K562 (cell line): Measurements from ENCODE around the gene NR1H3. TPM values are rescaled to one million over a fixed set of nuclear protein-coding genes. Genes with fewer than 3 reads are reported as not detected.

Source experiments
- ATAC-seq: fragments of 200-7000 bp; cut with Tn5 transposase; 3 replicates; pipeline ENCODE4 v1.9.1; 2020; ENCODE audit warnings: moderate library complexity
- BruUV-seq: library from RNA; stranded (reverse); fragments of 400-500 nt; replicated peaks from 2 replicates; lab custom pipeline; 2021; lab: Mats Ljungman, UMichigan
- CTCF ChIA-PET: fragments of 300-600 bp; formaldehyde crosslinking; extraction: SDS; loops from one replicate; lab custom pipeline; 2021; ENCODE audit warnings: low intra/inter-chr PET ratio; lab: Yijun Ruan, JAX
- POLR2A ChIA-PET: fragments of 300-600, 350-650 bp; sonication (Branson Sonifier 250); formaldehyde crosslinking; extraction: SDS; loops from one replicate; lab custom pipeline; 2021; ENCODE audit warnings: antibody characterized with exemption, inconsistent platforms; lab: Yijun Ruan, JAX
- DNase-seq, 4 experiments: peaks; one replicate each; pipeline versions ENCODE4 v3.0.0 to v3.0.0-alpha.2; 2011 to 2018; ENCODE audit warnings: low spot score in 3 of 4, mixed read lengths in 3 of 4; ENCODE audit errors: extremely low read depth in 1 of 4
- FAIRE-seq: peaks from 2 replicates; lab custom pipeline; 2011; peaks lifted over from hg19 to GRCh38; lab: Jason Lieb, UNC
- H2AFZ ChIP-seq: 2 replicates; pipeline ENCODE4 v1.6.0; 2011; ENCODE audit warnings: low read depth, low read length, control low read depth, inconsistent platforms
- H3K27ac ChIP-seq: fragments of 200-600 bp; 3 replicates; pipeline ENCODE4 v1.8.0; 2011; ENCODE audit warnings: low read depth, mild to moderate bottlenecking, control low read depth, inconsistent platforms, low read length, moderate library complexity, mixed read lengths; ENCODE audit errors: extremely low read depth
- H3K27me3 ChIP-seq, 2 experiments: fragments of 300-600 bp in 1 of 2; 2 replicates in 1 of 2; 3 replicates in 1 of 2; pipeline versions ENCODE4 v1.6.0 to v1.8.0; 2011; ENCODE audit warnings: inconsistent platforms in 2 of 2, low read length in 2 of 2, mild to moderate bottlenecking in 1 of 2, mixed read lengths in 1 of 2, moderate library complexity in 1 of 2; ENCODE audit not compliant: control insufficient read depth in 2 of 2, insufficient read depth in 2 of 2
- H3K36me3 ChIP-seq: fragments of 300-600 bp; 3 replicates; pipeline ENCODE4 v1.8.0; 2011; ENCODE audit warnings: mild to moderate bottlenecking, low read length, inconsistent platforms; ENCODE audit not compliant: control insufficient read depth, insufficient read depth
- H3K4me1 ChIP-seq, 2 experiments: fragments of 200-600 bp in 1 of 2; replicated peaks in 1 of 2; 2 replicates in 1 of 2; 3 replicates in 1 of 2; pipeline versions ENCODE4 v1.5.1 to v1.8.0; 2011; ENCODE audit warnings: inconsistent platforms in 2 of 2, low read length in 2 of 2, mild to moderate bottlenecking in 1 of 2, mixed read lengths in 1 of 2, moderate library complexity in 1 of 2; ENCODE audit not compliant: control insufficient read depth in 2 of 2, insufficient read depth in 2 of 2
- H3K4me2 ChIP-seq: 2 replicates; pipeline ENCODE4 v1.6.1; 2011; ENCODE audit warnings: low read length, control low read depth, inconsistent platforms, mixed read lengths; ENCODE audit not compliant: insufficient read depth
- H3K4me3 ChIP-seq: fragments of 200-600 bp; sonication (generic), shearing (Covaris generic); 2 replicates; pipeline ENCODE4 v1.5.1; 2016; ENCODE audit warnings: control low read depth, inconsistent platforms
- H3K79me2 ChIP-seq: fragments of 200-600 bp; 3 replicates; pipeline ENCODE4 v1.8.0; 2011; ENCODE audit warnings: low read length, inconsistent platforms; ENCODE audit not compliant: control insufficient read depth, insufficient read depth
- H3K9ac ChIP-seq, 2 experiments: 2 replicates each; pipeline versions ENCODE4 v1.6.0 to v1.6.1; 2011; ENCODE audit warnings: low read depth in 2 of 2, low read length in 2 of 2, control low read depth in 1 of 2, inconsistent platforms in 1 of 2, mild to moderate bottlenecking in 1 of 2, mixed read lengths in 1 of 2; ENCODE audit not compliant: insufficient read depth in 1 of 2
- H3K9me1 ChIP-seq: one replicate; pipeline ENCODE4 v1.6.0; 2011; ENCODE audit warnings: inconsistent platforms, mild to moderate bottlenecking, low read length, moderate library complexity; ENCODE audit not compliant: control insufficient read depth, insufficient read depth
- H3K9me3 ChIP-seq: replicated peaks from 2 replicates; pipeline ENCODE4 v1.5.1; 2011; ENCODE audit warnings: low read depth, low read length, inconsistent platforms; ENCODE audit not compliant: control insufficient read depth, insufficient read depth
- H4K20me1 ChIP-seq: replicated peaks from 2 replicates; pipeline ENCODE4 v1.6.1; 2011; ENCODE audit warnings: low read length, inconsistent platforms, mixed read lengths; ENCODE audit not compliant: control insufficient read depth, insufficient read depth
- ATF3 ChIP-seq, 2 experiments: fragments of 450-650 bp in 1 of 2; sonication (generic) in 1 of 2; formaldehyde crosslinking in 1 of 2; IDR thresholded peaks in 1 of 2; conservative IDR thresholded peaks in 1 of 2; 2 replicates each; pipeline versions ENCODE4 v1.6.1 to v1.8.1; 2016 to 2023; ENCODE audit warnings: mild to moderate bottlenecking in 2 of 2, moderate library complexity in 2 of 2, inconsistent platforms in 1 of 2, missing genetic modification reagents in 1 of 2
- CEBPB ChIP-seq: fragments of 450-650 bp; IDR thresholded peaks from 2 replicates; pipeline ENCODE4 v1.6.1; 2016; ENCODE audit warnings: missing genetic modification characterization, missing compliant biosample characterization
- CEBPG ChIP-seq, 3 experiments: fragments of 200-800 bp in 1 of 3; sonication (Bioruptor generic) in 1 of 3; sonication (generic) in 1 of 3; formaldehyde crosslinking in 1 of 3; IDR thresholded peaks in 2 of 3; conservative IDR thresholded peaks in 1 of 3; 2 replicates each; pipeline versions ENCODE4 v1.6.1 to v1.8.0; 2016 to 2022; ENCODE audit warnings: missing compliant biosample characterization in 2 of 3, missing genetic modification characterization in 2 of 3, mild to moderate bottlenecking in 1 of 3, missing genetic modification reagents in 1 of 3
- ESRRA ChIP-seq: fragments of 450-650 bp; IDR thresholded peaks from 2 replicates; pipeline ENCODE4 v1.6.1; 2014; ENCODE audit warnings: low read depth, mild to moderate bottlenecking, moderate library complexity, borderline replicate concordance
- L3MBTL2 ChIP-seq: fragments of 450-650 bp; IDR thresholded peaks from 2 replicates; pipeline ENCODE4 v1.6.1; 2016; ENCODE audit warnings: mild to moderate bottlenecking, moderate library complexity
- NFIC ChIP-seq: fragments of 450-650 bp; IDR thresholded peaks from 2 replicates; pipeline ENCODE4 v1.6.1; 2017; ENCODE audit warnings: mild to moderate bottlenecking, inconsistent platforms
- NR2C2 ChIP-seq, 2 experiments: fragments of 200-800 bp in 1 of 2; sonication (Bioruptor generic) in 1 of 2; sonication (generic) in 1 of 2; formaldehyde crosslinking in 1 of 2; IDR thresholded peaks; 2 replicates each; pipeline versions ENCODE4 v1.6.1 to v1.8.0; 2016 to 2022; ENCODE audit warnings: mild to moderate bottlenecking in 1 of 2, missing compliant biosample characterization in 1 of 2, missing genetic modification characterization in 1 of 2, missing genetic modification reagents in 1 of 2
- PHB2 ChIP-seq: fragments of 450-650 bp; IDR thresholded peaks from 2 replicates; pipeline ENCODE4 v1.6.1; 2017; ENCODE audit warnings: low read depth
- RAD51 ChIP-seq: fragments of 450-650 bp; IDR thresholded peaks from 2 replicates; pipeline ENCODE4 v1.7.1; 2016; ENCODE audit warnings: low read depth, mild to moderate bottlenecking, borderline replicate concordance
- SIX5 ChIP-seq, 2 experiments: IDR thresholded peaks; 2 replicates each; pipeline ENCODE4 v1.6.1; 2011; ENCODE audit warnings: low read length in 2 of 2, borderline replicate concordance in 1 of 2, low read depth in 1 of 2, mild to moderate bottlenecking in 1 of 2, moderate library complexity in 1 of 2; ENCODE audit not compliant: insufficient read depth in 1 of 2
- TAF7 ChIP-seq: fragments of 450-650 bp; IDR thresholded peaks from 2 replicates; pipeline ENCODE4 v1.6.1; 2016; ENCODE audit warnings: missing genetic modification characterization, missing compliant biosample characterization
- WGBS: fragments of 100-300 bp; shearing (Covaris generic); methylation state at CpG from one replicate; pipeline ENCODE4 v1.1.6; 2016; ENCODE audit warnings: low coverage, mixed read lengths; ENCODE audit not compliant: insufficient coverage; ENCODE audit errors: missing lambda C conversion rate; 5-methylcytosine and 5-hydroxymethylcytosine counted together
- in situ Hi-C: fragments of 300-500 bp; cut with MboI; formaldehyde crosslinking; loops from 4 replicates; pipeline ENCODE4 v1.15.0; 2018; ENCODE audit warnings: inconsistent platforms, mixed read lengths
- intact Hi-C: fragments of 100-400 bp; cut with micrococcal nuclease; formaldehyde crosslinking; loops from 2 replicates; pipeline ENCODE4 v1.14.2; 2022
- polyA plus RNA-seq, 8 experiments: library from polyadenylated mRNA; depleted of rRNA in 4 of 8; stranded (reverse) in 5 of 8; unstranded in 3 of 8; fragments of >200 nt; fragmentation: Nextera tagmentation in 2 of 8; fragmentation: Illumina TruSeq in 1 of 8; extraction: Ambion mirVana in 2 of 8; extraction: Trizol in 1 of 8; gene quantifications; 2 replicates each; pipeline versions ENCODE4 v1.2.1 to v1.2.3, GENCODE V29; 2011 to 2014; ENCODE audit warnings: inconsistent platforms in 1 of 8, missing spikeins in 1 of 8
- total RNA-seq, 7 experiments: library from RNA; depleted of rRNA in 6 of 7; stranded (reverse); fragments of >200 nt in 6 of 7; fragmentation: Illumina TruSeq in 2 of 7; extraction: Trizol in 2 of 7; gene quantifications; 2 replicates each; pipeline versions ENCODE4 v1.2.1 to v1.2.3, GENCODE V29; 2011 to 2021; ENCODE audit warnings: low replicate concordance in 1 of 7

The NR1H3 gene
- total and polyA plus RNA-seq, 9 of the 15 experiments (the other 6 are each of a cell fraction or from before 2014, with no cell fraction given), result 8.2 to 26.0 (median 11.9) TPM

- Histone ChIP-seq H3K9me3 (no peaks in the 10 kb centered on the region), H3K4me2 (no peak overlapping the region), H3K36me3 (peaks cover 7% of the 10 kb centered on the region; the same call in 1 of the 3 replicates), H3K4me3 (no peak overlapping the region), H3K9me1 (no peaks in the 10 kb centered on the region), H3K27me3 (no peaks in the 10 kb centered on the region), H3K27ac (no peak overlapping the region), H2AFZ (no peak overlapping the region), H3K9ac (no peak overlapping the region), H4K20me1 (no peaks in the 10 kb centered on the region; the same call in 1 of the 2 replicates), H3K79me2 (peaks cover 12% of the 10 kb centered on the region; the same call in 2 of the 3 replicates), H3K4me1 (peaks cover 6 to 14% of the 10 kb centered on the region in 2 experiments; a peak in 4 of 5 replicates)
- BruUV-seq, result no TSS peak
- TF ChIP-seq NR2C2 (CRISPR knock-in tag; IDR thresholded peaks at IDR 0.05) (no peak), NR2C2 (tag; IDR thresholded peaks at IDR 0.05) (peak; percentile 43; the same call in 1 of the 2 replicates), SIX5 (IDR thresholded peaks at IDR 0.05; ENCODE audit: borderline replicate concordance in 1 of 2, insufficient read depth in 1 of 2, low read depth in 1 of 2, low read length in 2 of 2) (no peak), CEBPB (tag) (peak; percentile 44), NFIC (peak; percentile 46), L3MBTL2 (no peak), CEBPG (CRISPR knock-in tag; IDR thresholded peaks at IDR 0.05) (0 out of 2 replicates have a peak, but pooled peaks have one; percentile 34), CEBPG (tag; conservative IDR thresholded peaks at IDR 0.05 in 1 of 2, IDR thresholded peaks at IDR 0.05 in 1 of 2) (peak; percentile 53 to 91; a peak in 3 of 4 replicates), TAF7 (no peak), ATF3 (IDR thresholded peaks at IDR 0.05) (peak; percentile 83), ATF3 (CRISPR knock-in tag; conservative IDR thresholded peaks at IDR 0.05) (no peak), ESRRA (peak; percentile 55; the same call in 1 of the 2 replicates), RAD51 (no peak), PHB2 (no peak)
- CTCF ChIA-PET, result no interaction called here
- POLR2A ChIA-PET, result interaction anchor here (0.5 to 2.0 kb wide), 4 partner anchors 10 to 72 kb away, joined by 3 to 7 read pairs (median 4); partner anchors contain the start of gene ACP2
- FAIRE-seq, result no peak
- DNase-seq, result peak in 1 of 4 experiments; percentile 2
- 19% methylated on average over 1 of the region's 1 CpG for WGBS
- in situ Hi-C loops, result no loop called here
- intact Hi-C loops, result no loop called here
- ATAC-seq, result no peak
Observed at GRCh38 chr11:47220401-47220821, 37.4 kb upstream of the NR1H3 start.
